KMS-11 (cell line): Measurements from ENCODE around the gene ARHGEF3.

Experiments used
- H2AFZ ChIP-seq: fragments of 200-600 bp; sonication (generic); 2 replicates; pipeline ENCODE4 v1.6.1; 2016; ENCODE audit warnings: antibody characterized with exemption, mixed run types, low read depth
- H3K27ac ChIP-seq: fragments of 200-600 bp; sonication (generic); 2 replicates; pipeline ENCODE4 v1.6.1; 2016; ENCODE audit warnings: mild to moderate bottlenecking, mixed run types
- H3K27me3 ChIP-seq: fragments of 200-600 bp; sonication (generic); 2 replicates; pipeline ENCODE4 v1.6.1; 2017; ENCODE audit warnings: mild to moderate bottlenecking, low read depth, mixed run types, moderate library complexity; ENCODE audit not compliant: insufficient read depth
- H3K36me3 ChIP-seq: fragments of 200-600 bp; sonication (generic); 2 replicates; pipeline ENCODE4 v1.6.1; 2017; ENCODE audit warnings: mild to moderate bottlenecking, mixed run types; ENCODE audit not compliant: insufficient read depth
- H3K4me1 ChIP-seq: fragments of 200-600 bp; sonication (generic); 2 replicates; pipeline ENCODE4 v1.6.1; 2016; ENCODE audit warnings: mild to moderate bottlenecking, low read depth, mixed run types; ENCODE audit not compliant: poor library complexity, severe bottlenecking
- H3K4me2 ChIP-seq: fragments of 200-600 bp; sonication (generic); 2 replicates; pipeline ENCODE4 v1.7.0; 2016; ENCODE audit warnings: mild to moderate bottlenecking, mixed run types
- H3K4me3 ChIP-seq: fragments of 200-600 bp; sonication (generic); IDR thresholded peaks from 2 replicates; pipeline ENCODE4 v1.6.1; 2017; ENCODE audit warnings: low read depth, low read length, mixed read lengths; ENCODE audit not compliant: insufficient read depth
- H3K79me2 ChIP-seq: fragments of 200-600 bp; sonication (generic); 2 replicates; pipeline ENCODE4 v1.6.1; 2016; ENCODE audit warnings: low read depth, mixed run types; ENCODE audit not compliant: insufficient read depth
- H3K9ac ChIP-seq: fragments of 200-600 bp; sonication (generic); 2 replicates; pipeline ENCODE4 v1.6.1; 2016; ENCODE audit warnings: mild to moderate bottlenecking, mixed run types
- H4K20me1 ChIP-seq: fragments of 200-600 bp; sonication (generic); 2 replicates; pipeline ENCODE4 v1.6.1; 2016; ENCODE audit warnings: mild to moderate bottlenecking, mixed run types; ENCODE audit not compliant: insufficient read depth
- TF ChIP-seq, protein P1 (sequence below): fragments of 200-600 bp; sonication (generic); conservative IDR thresholded peaks from 2 replicates; pipeline ENCODE4 v1.6.1; 2017; ENCODE audit warnings: low read depth, mild to moderate bottlenecking, antibody characterized with exemption, low read length, moderate library complexity, mixed read lengths

ARHGEF3 gene

DNA sequence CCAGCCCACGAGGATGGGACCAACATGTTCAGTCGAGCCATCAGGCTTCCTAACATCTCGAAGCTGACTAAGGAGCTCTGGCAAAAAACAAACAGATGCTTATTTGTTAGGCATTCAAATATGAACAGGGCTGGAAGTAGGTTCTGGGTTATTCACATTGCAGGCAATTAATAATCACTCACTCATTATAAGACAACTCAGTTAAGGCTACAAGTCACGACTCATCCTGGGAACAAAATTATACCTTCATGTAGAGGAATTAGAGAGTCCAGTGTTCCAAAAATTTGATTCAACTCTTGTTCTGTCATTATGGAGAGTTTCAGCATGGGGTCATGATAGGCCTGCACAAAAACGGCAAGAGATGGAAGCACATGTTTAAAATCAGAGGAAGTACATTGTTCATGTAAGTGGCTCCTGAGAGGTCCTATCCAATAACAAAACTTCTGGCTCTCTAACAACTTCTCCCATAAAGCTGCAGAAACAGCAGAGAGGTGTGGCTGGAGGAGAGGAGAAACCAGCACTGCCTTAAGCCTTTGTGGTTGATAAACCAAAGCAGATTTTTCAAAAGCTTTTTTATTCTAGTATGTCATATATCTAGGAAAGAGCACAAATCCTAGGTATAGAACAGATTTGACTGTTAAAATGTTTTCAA lies 50.6 kb downstream of the ARHGEF3 start:
- TF ChIP-seq, protein P1, sequence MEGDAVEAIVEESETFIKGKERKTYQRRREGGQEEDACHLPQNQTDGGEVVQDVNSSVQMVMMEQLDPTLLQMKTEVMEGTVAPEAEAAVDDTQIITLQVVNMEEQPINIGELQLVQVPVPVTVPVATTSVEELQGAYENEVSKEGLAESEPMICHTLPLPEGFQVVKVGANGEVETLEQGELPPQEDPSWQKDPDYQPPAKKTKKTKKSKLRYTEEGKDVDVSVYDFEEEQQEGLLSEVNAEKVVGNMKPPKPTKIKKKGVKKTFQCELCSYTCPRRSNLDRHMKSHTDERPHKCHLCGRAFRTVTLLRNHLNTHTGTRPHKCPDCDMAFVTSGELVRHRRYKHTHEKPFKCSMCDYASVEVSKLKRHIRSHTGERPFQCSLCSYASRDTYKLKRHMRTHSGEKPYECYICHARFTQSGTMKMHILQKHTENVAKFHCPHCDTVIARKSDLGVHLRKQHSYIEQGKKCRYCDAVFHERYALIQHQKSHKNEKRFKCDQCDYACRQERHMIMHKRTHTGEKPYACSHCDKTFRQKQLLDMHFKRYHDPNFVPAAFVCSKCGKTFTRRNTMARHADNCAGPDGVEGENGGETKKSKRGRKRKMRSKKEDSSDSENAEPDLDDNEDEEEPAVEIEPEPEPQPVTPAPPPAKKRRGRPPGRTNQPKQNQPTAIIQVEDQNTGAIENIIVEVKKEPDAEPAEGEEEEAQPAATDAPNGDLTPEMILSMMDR: no peak
- H3K9ac ChIP-seq: no peak overlapping the region
- H3K27ac ChIP-seq: no peak overlapping the region
- no peaks in the 10 kb centered on the region for H3K27me3 ChIP-seq
- no peaks in the 10 kb centered on the region for H3K4me1 ChIP-seq
- no peak overlapping the region for H2AFZ ChIP-seq
- no peaks in the 10 kb centered on the region for H3K79me2 ChIP-seq
- H3K4me2 ChIP-seq: no peak overlapping the region
- H3K4me3 ChIP-seq: no peak overlapping the region
- H4K20me1 ChIP-seq: no peaks in the 10 kb centered on the region
- 0 out of 2 replicates have a peak, but pooled peaks cover 4% of the 10 kb centered on the region for H3K36me3 ChIP-seq

DNA sequence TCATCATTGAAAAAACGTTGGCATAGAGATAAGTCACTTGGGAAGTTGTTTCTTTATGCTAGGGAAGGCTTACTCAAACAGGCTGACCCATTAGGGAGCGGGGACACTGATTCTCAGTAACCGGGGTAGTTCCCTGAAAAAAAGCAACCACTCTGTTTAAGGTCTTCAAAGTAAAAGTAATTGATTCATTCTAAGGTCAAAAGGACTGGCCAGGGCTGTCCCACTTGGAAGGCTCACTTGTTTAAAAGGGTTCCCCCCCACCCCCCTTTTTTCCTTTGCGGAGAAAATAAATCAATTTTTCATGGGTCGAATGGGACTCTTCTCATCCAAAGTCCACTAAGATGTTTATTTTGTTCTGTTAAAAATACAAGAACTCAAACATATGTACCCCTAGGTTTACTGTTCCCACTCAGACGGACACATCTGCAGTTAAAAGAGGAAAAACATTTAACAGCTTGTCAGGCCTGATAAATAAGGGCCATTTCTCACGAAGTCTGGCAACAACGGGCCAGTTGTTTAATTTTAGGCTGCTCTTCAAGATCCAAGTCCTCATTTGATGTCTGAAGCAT lies 53.0 kb downstream of the ARHGEF3 start:
- H3K4me2 ChIP-seq: no peak overlapping the region

DNA sequence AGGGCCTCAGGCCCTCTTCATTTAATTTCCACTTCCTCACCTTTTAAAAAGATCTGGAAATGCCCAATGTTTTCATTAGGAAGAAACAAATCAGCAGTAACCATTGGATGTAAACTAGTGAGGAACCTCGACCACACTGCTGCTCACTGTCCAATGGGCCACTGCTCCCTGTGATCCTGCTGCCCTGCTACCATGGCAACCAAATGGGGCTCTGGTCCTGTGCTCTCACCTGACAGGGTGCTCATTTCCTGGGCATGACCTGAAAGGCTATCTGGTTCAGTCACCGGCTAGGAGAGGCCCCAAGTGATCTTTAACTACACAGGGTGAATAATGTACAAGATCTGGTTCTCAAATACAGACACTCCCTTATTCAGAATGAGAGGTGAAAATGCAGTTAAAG lies 54.6 kb downstream of the ARHGEF3 start:
- no peaks in the 10 kb centered on the region for H4K20me1 ChIP-seq
- TF ChIP-seq, protein P1: no peak
- H3K36me3 ChIP-seq: 0 out of 2 replicates have a peak, but pooled peaks cover 4% of the 10 kb centered on the region
- H3K79me2 ChIP-seq: no peaks in the 10 kb centered on the region
- H3K27me3 ChIP-seq: no peaks in the 10 kb centered on the region
- no peak overlapping the region for H3K9ac ChIP-seq
- H2AFZ ChIP-seq: no peak overlapping the region
- no peak overlapping the region for H3K4me2 ChIP-seq
- H3K27ac ChIP-seq: no peak overlapping the region
- H3K4me1 ChIP-seq: no peaks in the 10 kb centered on the region
- H3K4me3 ChIP-seq: no peak overlapping the region

More for the DNA sequence above, 53.0 kb downstream of the ARHGEF3 start:
- Histone ChIP-seq H3K4me3 (no peak overlapping the region), H2AFZ (no peak overlapping the region), H3K27ac (no peak overlapping the region), H3K4me1 (no peaks in the 10 kb centered on the region), H3K36me3 (0 out of 2 replicates have a peak, but pooled peaks cover 4% of the 10 kb centered on the region), H3K27me3 (no peaks in the 10 kb centered on the region), H4K20me1 (no peaks in the 10 kb centered on the region), H3K9ac (no peak overlapping the region), H3K79me2 (no peaks in the 10 kb centered on the region)
- TF ChIP-seq, protein P1: no peak

DNA sequence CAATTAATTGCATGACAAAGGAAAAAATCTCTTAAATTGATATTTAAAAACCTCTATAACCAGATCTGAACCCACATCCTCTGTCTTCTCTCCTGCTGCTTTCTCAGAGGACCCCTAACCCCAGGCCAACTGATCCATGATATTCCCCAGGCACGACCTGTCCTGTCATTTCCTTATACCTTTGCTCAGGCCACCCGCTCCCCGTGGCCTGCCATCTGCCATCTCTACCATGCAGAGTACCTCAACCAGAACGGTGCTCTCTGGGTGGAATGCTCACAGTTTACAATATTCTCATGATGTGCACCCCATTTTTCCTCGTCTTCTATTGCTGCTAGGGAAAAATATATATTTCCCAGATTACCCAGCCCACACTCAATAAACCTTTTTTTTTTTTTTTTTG lies 57.7 kb downstream of the ARHGEF3 start:
- Histone ChIP-seq H3K79me2 (no peaks in the 10 kb centered on the region), H3K4me1 (no peaks in the 10 kb centered on the region), H2AFZ (no peak overlapping the region), H3K27me3 (no peaks in the 10 kb centered on the region), H3K27ac (no peak overlapping the region), H3K4me2 (no peak overlapping the region), H4K20me1 (no peaks in the 10 kb centered on the region), H3K9ac (no peak overlapping the region), H3K36me3 (no peaks in the 10 kb centered on the region), H3K4me3 (no peak overlapping the region)
- TF ChIP-seq, protein P1: no peak
